ENCODE results near the gene KIF17. TPM values are rescaled to one million over a fixed set of nuclear protein-coding genes. Genes with fewer than 3 reads are reported as not detected.

Gene KIF17
- total RNA-seq, 1 donor from 2014 or later: not detected

GRCh38 chr1:20645414-20645813 lies 72.4 kb downstream of the KIF17 start:
- CTCF ChIA-PET: interaction anchor here (1.5 kb wide), 1 partner anchor 12 kb away, joined by 6 read pairs; the partner anchor contains the start of gene PINK1
- Mint-ChIP-seq H3K27ac (no peak overlapping the region), H3K4me3 (no peak overlapping the region), H3K36me3 (ENCODE audit: low read depth) (peaks cover 32% of the 10 kb centered on the region), H3K4me1 (peaks cover under 1% of the 10 kb centered on the region), H3K27me3 (no peaks in the 10 kb centered on the region), H3K9me3 (no peaks in the 10 kb centered on the region)
- intact Hi-C loops (cut with micrococcal nuclease): no loop called here
- TF ChIP-seq CTCF (IDR thresholded peaks at IDR 0.05): no peak
- POLR2A ChIA-PET: no interaction called here
- ATAC-seq (ENCODE audit: low read depth) (no peak), DNase-seq (no peak)

- no peak overlapping the region for H3K4me3 Mint-ChIP-seq
- no peak for ATAC-seq (ENCODE audit: low read depth)
- H3K36me3 Mint-ChIP-seq (ENCODE audit: low read depth): peaks cover 23% of the 10 kb centered on the region
- ChIA-PET POLR2A (no interaction called here), CTCF (no interaction called here)
- H3K9me3 Mint-ChIP-seq: no peaks in the 10 kb centered on the region
- peaks cover 3% of the 10 kb centered on the region for H3K4me1 Mint-ChIP-seq
- TF ChIP-seq CTCF (IDR thresholded peaks at IDR 0.05): no peak
- intact Hi-C loops (cut with micrococcal nuclease): no loop called here
- no peaks in the 10 kb centered on the region for H3K27me3 Mint-ChIP-seq
- DNase-seq: no peak
- H3K27ac Mint-ChIP-seq: no peak overlapping the region
These were observed 73.4 kb downstream of the KIF17 start for GRCh38 chr1:20644416-20644815.

- TF ChIP-seq CTCF (IDR thresholded peaks at IDR 0.05): no peak
- POLR2A ChIA-PET: no interaction called here
- intact Hi-C loops (cut with micrococcal nuclease): no loop called here
- peaks cover 18% of the 10 kb centered on the region for H3K36me3 Mint-ChIP-seq (ENCODE audit: low read depth)
- H3K4me3 Mint-ChIP-seq: no peak overlapping the region
- no peak overlapping the region for H3K27ac Mint-ChIP-seq
- ATAC-seq (ENCODE audit: low read depth): no peak
- DNase-seq: no peak
- H3K4me1 Mint-ChIP-seq: peaks cover 3% of the 10 kb centered on the region
- no peaks in the 10 kb centered on the region for H3K9me3 Mint-ChIP-seq
- H3K27me3 Mint-ChIP-seq: no peaks in the 10 kb centered on the region
- CTCF ChIA-PET: no interaction called here
These were observed 74.7 kb downstream of the KIF17 start for GRCh38 chr1:20643080-20643479.

- ATAC-seq (ENCODE audit: low read depth) (no peak), DNase-seq (no peak)
- H3K36me3 Mint-ChIP-seq (ENCODE audit: low read depth): peaks cover 20% of the 10 kb centered on the region
- TF ChIP-seq CTCF (IDR thresholded peaks at IDR 0.05): no peak
- H3K27ac Mint-ChIP-seq: no peak overlapping the region
- CTCF ChIA-PET: interaction anchor here (1.6 kb wide), 1 partner anchor 12 kb away, joined by 3 read pairs; no protein-coding TSS in a partner anchor
- no peak overlapping the region for H3K4me3 Mint-ChIP-seq
- intact Hi-C loops (cut with micrococcal nuclease): loop anchor here (2.0 kb wide), 1 partner anchor 429 kb away; no protein-coding TSS in a partner anchor
- no peaks in the 10 kb centered on the region for H3K9me3 Mint-ChIP-seq
- no peaks in the 10 kb centered on the region for H3K27me3 Mint-ChIP-seq
- peaks cover 3% of the 10 kb centered on the region for H3K4me1 Mint-ChIP-seq
- POLR2A ChIA-PET: no interaction called here
These were observed 75.8 kb downstream of the KIF17 start for GRCh38 chr1:20641975-20642374.

GRCh38 chr1:20640183-20640597 lies 77.6 kb downstream of the KIF17 start:
- H3K36me3 Mint-ChIP-seq (ENCODE audit: low read depth): peaks cover 14% of the 10 kb centered on the region
- no peak overlapping the region for H3K27ac Mint-ChIP-seq
- POLR2A ChIA-PET: no interaction called here

More at GRCh38 chr1:20640183-20640597, 77.6 kb downstream of the KIF17 start:
- intact Hi-C loops (cut with micrococcal nuclease): loop anchor here (1.0 to 2.0 kb wide), 3 partner anchors 118 to 722 kb away; no protein-coding TSS in a partner anchor
- H3K4me1 Mint-ChIP-seq: peaks cover 3% of the 10 kb centered on the region
- ATAC-seq (ENCODE audit: low read depth) (peak; percentile 72), DNase-seq (no peak)
- CTCF ChIA-PET: interaction anchor here (1.4 to 1.7 kb wide), 2 partner anchors 9 to 115 kb away, joined by 3 to 7 read pairs; no protein-coding TSS in a partner anchor
- H3K9me3 Mint-ChIP-seq: no peaks in the 10 kb centered on the region
- H3K4me3 Mint-ChIP-seq: no peak overlapping the region
- TF ChIP-seq CTCF (IDR thresholded peaks at IDR 0.05): peak; percentile 42
- no peaks in the 10 kb centered on the region for H3K27me3 Mint-ChIP-seq

All from activated B cell treated with CpG ODN at 0.5 μM for 24 hours (primary cell).